ENCODE data around the gene AXIN2. TPM values are rescaled to one million over a fixed set of nuclear protein-coding genes. Genes with fewer than 3 reads are reported as not detected.

AXIN2 gene
- polyA plus RNA-seq, 1 experiment, result 2.8 TPM

- no peak for DNase-seq (ENCODE audit: low read depth, low spot score)
- H3K27ac ChIP-seq (ENCODE audit: low read depth, low read length), result no peak overlapping the region
- ChIA-PET POLR2A (no interaction called here), CTCF (no interaction called here)
- H3K27me3 ChIP-seq (ENCODE audit: control insufficient read depth, insufficient read depth, low read length), result no peaks in the 10 kb centered on the region
- TF ChIP-seq CTCF (IDR thresholded peaks at IDR 0.05; ENCODE audit: low read depth, low read length), result no peak
- peaks cover 2% of the 10 kb centered on the region; the same call in 1 of the 2 replicates for H3K9me3 ChIP-seq (ENCODE audit: control insufficient read depth, insufficient read depth, low read length)
- no peak overlapping the region for H3K4me3 ChIP-seq (ENCODE audit: low read depth, low read length)
Observed at GRCh38 chr17:65537343-65537844, 24.1 kb downstream of the AXIN2 start.

- peaks cover 2% of the 10 kb centered on the region; the same call in 1 of the 2 replicates for H3K9me3 ChIP-seq (ENCODE audit: control insufficient read depth, insufficient read depth, low read length)
- no peaks in the 10 kb centered on the region for H3K27me3 ChIP-seq (ENCODE audit: control insufficient read depth, insufficient read depth, low read length)
- DNase-seq (ENCODE audit: low read depth, low spot score), result no peak
- CTCF ChIA-PET, result no interaction called here
- TF ChIP-seq CTCF (IDR thresholded peaks at IDR 0.05; ENCODE audit: low read depth, low read length), result no peak
- no peak overlapping the region for H3K4me3 ChIP-seq (ENCODE audit: low read depth, low read length)
- POLR2A ChIA-PET, result no interaction called here
- H3K27ac ChIP-seq (ENCODE audit: low read depth, low read length), result no peak overlapping the region
Observed at GRCh38 chr17:65536573-65537342, 24.7 kb downstream of the AXIN2 start.

GRCh38 chr17:65535777-65536572, 25.5 kb downstream of the AXIN2 start:
- peaks cover 2% of the 10 kb centered on the region; the same call in 1 of the 2 replicates for H3K9me3 ChIP-seq (ENCODE audit: control insufficient read depth, insufficient read depth, low read length)
- POLR2A ChIA-PET, result no interaction called here
- CTCF ChIA-PET, result no interaction called here
- H3K4me3 ChIP-seq (ENCODE audit: low read depth, low read length), result no peak overlapping the region
- no peak overlapping the region for H3K27ac ChIP-seq (ENCODE audit: low read depth, low read length)
- H3K27me3 ChIP-seq (ENCODE audit: control insufficient read depth, insufficient read depth, low read length), result no peaks in the 10 kb centered on the region
- TF ChIP-seq CTCF (IDR thresholded peaks at IDR 0.05; ENCODE audit: low read depth, low read length), result no peak
- DNase-seq (ENCODE audit: low read depth, low spot score), result no peak

- H3K27me3 ChIP-seq (ENCODE audit: control insufficient read depth, insufficient read depth, low read length), result no peaks in the 10 kb centered on the region
- ChIA-PET CTCF (no interaction called here), POLR2A (no interaction called here)
- H3K4me3 ChIP-seq (ENCODE audit: low read depth, low read length), result no peak overlapping the region
- H3K27ac ChIP-seq (ENCODE audit: low read depth, low read length), result no peak overlapping the region
- no peak for DNase-seq (ENCODE audit: low read depth, low spot score)
- no peak for TF ChIP-seq CTCF (IDR thresholded peaks at IDR 0.05; ENCODE audit: low read depth, low read length)
- peaks cover 2% of the 10 kb centered on the region; the same call in 1 of the 2 replicates for H3K9me3 ChIP-seq (ENCODE audit: control insufficient read depth, insufficient read depth, low read length)
Observed at GRCh38 chr17:65533852-65534457, 27.5 kb downstream of the AXIN2 start.
